Measurements from ENCODE around the gene ITLN2.

GRCh38 chr1:160973491-160973890 lies 18.9 kb upstream of the ITLN2 start:
- TF ChIP-seq CTCF (conservative IDR thresholded peaks at IDR 0.05; ENCODE audit: low read length) (no peak), EZH2phosphoT487 (IDR thresholded peaks at IDR 0.05; ENCODE audit: borderline replicate concordance) (no peak)

Measured in Loucy (cell line).